ENCODE data around the gene RRAGA.
"Not testable (repeated sequence)": the region's sequence is repeated elsewhere in the genome, so short reads cannot be mapped to it uniquely, and the experiment has no call there.

Gene RRAGA

DNA sequence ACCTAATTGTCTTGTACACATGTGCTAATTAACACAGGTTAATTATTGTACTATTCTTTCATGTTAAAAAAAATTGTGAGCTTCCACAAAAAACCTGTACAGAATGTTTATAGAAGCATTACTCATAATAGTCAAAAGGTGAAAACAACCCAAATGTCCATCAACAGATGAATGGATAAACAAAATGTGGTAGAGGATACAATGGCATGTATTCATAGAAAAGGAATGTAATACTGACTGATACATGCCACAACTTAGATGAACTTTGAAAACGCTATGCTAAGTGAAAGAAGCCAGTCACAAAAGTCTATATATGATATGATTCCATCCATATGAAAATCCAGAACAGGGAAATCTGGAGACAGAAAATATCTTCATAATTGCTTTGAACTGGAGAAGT lies 25.6 kb downstream of the RRAGA start:
- no peak for DNase-seq

DNA sequence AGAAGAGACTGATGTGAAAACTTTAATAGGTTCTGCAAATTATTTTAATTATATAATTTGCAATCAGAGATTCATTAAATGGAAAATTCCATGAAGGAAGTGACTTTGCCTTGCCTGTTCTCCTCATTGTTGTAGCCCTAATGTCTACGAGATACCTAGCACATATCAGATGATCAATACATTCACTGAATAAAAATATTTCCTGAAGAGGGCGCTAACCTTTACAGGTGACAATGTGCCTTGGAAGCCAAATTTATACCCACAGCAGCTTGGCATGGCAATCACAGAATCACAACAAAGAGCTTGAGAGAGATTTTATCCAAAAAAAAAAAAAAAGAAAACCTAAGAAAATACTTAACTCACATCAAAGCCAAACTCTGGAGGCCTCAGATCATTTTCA lies 36.1 kb downstream of the RRAGA start:
- DNase-seq, result no peak

- no peak for DNase-seq
Measured at GRCh38 chr9:19087106-19088000, 38.1 kb downstream of the RRAGA start.

DNA sequence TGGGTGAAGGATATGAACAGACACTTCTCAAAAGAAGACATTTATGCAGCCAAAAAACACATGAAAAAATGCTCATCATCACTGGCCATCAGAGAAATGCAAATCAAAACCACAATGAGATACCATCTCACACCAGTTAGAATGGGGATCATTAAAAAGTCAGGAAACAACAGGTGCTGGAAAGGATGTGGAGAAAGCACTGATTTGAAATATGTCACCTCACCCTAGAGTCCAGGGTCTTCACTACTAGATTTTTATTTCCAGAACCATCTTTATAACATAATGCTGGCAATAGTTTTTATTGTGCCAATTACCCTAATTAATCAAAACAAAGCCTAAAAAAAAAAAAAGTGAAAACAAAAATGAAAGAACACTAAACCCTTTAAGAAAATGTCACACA lies 48.2 kb downstream of the RRAGA start:
- DNase-seq, result not testable (repeated sequence)
